HG03025 (cell line): ENCODE measurements around the gene FDPS.

Experiments
- ATAC-seq: cut with Tn5 transposase; IDR thresholded peaks from one replicate; pipeline ENCODE4 v1.9.1; 2021; ENCODE audit warnings: mild to moderate bottlenecking, moderate library complexity; ENCODE audit not compliant: unreplicated experiment, low FRiP score

Gene FDPS

DNA sequence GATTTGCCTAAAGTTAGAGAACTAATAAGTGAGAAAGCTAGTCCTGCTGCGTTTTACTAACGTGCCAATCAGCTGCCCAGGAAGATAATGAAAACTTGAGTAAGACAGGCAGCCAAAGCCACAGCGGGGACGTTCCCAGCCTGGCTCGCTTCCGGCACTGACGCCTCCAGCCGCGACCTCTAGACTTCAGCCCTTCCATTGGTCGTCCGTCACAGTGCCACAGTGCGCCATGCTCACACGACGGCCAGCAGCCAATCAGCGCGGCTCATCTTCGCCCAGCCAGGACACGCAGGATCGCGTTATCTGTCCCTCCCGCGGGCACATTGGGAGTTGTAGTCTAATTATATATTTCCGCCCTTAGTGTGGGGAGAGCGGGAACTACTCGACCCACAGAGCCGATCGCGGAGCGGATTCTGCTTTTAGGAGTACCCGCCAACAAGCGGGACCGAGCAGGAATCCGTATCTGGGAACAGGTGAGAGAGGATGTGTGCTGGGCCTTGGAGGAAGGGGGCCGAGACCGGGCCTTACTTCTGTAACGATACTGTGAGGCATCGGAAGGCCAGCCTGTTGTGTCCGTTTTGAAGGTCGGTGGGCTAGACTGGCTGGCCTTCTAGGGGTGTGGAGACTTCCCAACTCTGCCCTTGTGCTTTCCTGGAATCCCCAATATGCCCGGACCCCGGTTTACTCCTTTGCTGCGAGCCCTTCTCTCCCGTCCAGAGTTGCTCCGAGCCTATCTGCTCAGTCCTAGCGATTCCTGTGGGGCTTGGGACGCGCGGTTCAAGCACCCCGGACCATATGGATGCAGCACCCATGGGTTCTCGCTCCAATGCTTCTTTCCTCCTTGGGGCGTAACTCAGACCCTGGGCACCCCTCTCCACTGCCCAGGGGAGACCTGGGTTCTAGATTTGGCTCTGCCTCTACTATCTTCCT is at the start of gene FDPS:
TSS of gene FDPS (plus strand) at position 374 of the 930 bp plus-strand sequence. CDS start 924 bp downstream, outside the sequence.
- peak; percentile 84 for ATAC-seq

DNA sequence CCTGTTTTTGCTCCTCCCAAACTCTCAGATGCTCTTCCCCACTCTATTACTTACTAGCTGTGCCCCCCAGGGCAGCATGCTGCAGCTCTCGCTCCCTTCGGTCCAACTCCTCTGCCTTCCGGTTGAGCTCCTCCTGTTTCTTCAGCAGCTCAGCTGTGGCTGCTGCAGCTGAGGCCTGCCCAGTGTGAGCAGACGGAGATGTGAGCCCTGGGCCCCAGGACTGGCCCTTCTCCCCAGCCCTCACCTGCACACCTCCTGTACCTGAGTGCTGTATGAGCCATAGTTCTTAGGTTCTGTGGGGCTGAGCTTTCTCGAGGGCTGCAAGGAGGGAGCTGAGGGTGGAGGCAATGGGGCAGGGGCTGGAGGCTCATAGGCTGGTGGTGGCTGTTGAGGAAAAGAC is 48.4 kb upstream of the FDPS start:
- ATAC-seq = no peak

DNA sequence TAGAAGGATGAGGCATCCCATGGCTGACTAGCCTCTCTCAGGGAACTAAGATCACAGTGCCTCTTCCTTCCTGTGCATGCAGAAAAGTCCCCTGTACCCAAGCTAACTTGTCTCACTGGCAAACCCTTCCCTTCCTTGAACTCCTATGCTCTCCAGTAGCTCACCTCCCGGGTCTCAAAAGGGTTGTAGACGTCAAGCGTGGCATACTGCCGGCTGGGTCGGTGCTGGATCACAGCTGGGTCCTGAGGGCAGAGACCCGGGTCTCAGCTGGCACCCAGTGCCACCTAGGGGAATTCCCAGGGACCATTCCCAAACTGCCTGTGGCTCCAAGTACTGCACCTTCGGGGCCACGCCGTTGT is 47.2 kb upstream of the FDPS start:
- ATAC-seq = peak; percentile 3

DNA sequence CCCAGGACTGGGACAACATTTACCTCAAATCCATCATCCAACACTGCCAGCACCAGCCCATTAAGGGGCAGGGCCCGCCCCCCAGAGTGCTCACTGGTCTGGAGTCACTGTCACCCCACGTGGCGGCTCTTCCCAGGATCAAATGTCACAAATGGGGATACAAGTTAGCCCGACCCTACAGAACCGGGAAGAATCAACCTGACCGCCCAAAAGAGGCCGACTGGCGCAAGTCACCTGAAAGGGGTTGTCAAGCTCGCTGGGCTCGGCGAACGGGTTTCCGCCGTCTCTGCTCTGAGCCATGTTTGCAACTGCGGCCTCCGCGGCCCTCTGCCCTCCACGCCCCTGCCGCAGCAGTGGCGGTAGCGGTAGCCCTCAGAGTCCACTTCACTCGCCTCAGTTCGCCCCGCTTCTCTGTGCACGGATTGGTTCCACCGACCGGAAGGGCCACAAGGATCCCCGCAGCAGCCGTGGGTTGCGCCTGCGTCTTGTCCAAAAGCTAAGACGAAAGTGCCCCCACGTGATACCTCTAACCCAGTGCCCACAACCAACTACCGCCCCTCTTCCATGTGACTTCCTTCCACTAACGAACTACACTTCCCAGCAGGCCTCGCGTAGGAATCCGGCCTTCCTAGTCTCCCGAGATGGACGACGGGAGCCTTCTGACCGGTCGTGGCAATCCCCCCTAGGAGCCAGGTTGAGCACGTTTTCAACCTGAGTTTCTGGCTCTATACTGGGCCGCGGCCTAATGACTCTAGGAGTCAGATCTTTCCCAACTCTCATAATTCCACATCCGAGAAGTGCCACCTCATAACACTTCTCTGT is 46.6 kb upstream of the FDPS start, which contains the start of gene SCAMP3:
TSS of gene SCAMP3 (minus strand) at position 509 of the 822 bp plus-strand sequence. CDS start at position 300, 209 bp downstream.
- ATAC-seq = peak; percentile 85

DNA sequence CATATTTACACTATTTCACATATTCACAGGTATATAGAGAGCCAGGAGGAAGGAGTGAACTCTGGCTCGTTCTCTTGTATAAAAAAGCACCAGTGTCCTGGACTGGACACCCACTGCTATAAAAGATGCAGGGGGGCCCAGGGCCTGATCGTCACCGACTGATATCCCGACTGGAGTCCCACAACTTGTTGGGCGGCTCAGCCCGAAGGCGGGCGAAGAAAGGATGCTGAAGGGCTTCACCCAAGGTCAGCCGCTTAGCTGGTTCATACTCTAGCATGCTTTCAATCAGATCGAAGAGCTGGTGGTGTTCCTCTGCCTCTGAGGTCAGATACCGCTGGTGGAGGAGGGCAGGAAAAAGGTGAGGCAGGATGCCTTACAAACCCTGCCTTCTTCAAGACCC is 45.6 kb upstream of the FDPS start:
- ATAC-seq = no peak

DNA sequence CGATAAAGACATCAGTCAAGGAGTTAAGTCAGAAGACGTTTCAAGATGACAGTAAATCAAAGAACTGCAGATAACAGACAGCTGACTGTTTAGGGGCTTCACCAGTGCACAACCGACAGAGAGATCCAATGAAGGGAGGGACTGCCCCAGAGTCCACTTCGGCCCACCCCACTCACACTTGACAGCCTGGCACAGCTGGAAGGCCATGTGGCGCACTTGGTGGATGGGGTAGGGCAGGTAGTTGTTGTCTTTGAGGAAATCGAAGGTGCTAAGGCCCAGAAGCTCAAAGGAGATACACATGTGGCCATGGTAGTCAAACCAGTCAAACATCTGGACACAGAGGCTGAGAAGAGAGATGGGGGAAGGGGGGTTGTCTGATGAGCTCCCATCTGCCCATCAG is 42.1 kb upstream of the FDPS start:
- no peak for ATAC-seq

DNA sequence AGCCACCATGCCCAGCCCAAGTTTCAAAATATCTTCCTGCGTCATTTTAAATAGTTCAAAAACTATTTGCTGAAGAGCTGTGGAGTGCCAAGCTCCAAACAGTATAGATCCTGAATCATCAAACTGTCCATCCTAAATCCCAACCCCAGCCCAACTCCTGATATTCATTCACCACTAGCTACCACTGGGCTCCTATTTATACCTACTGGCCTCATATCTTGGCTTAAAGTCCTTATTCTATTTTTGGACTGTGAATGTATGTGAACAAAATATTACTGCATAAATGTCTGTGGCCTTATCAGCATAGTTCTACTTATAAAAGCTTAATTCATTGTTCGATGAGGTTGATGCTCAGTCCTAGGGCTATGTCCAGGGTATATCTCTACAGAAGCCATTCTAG is 41.3 kb upstream of the FDPS start:
- ATAC-seq = no peak

DNA sequence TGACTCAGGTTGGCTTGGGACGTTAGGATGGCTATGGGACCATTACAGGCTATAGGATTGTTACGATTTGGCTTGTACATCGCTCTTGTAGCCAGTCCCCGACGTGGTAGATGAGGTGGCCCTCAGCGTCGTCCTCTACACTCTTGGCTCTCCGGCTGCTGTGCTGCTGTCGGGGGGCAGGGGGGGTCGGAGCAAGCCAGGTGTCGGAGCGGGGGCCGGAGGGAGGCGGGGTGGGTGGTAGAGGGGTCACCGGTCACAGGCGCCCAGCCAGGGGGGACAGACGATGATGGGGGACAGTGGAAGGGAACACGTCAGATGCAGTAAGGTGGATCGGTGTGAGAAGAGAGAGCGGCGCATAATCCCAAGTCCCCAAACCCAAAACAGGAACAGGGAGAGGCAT is 40.0 kb upstream of the FDPS start:
- no peak for ATAC-seq

DNA sequence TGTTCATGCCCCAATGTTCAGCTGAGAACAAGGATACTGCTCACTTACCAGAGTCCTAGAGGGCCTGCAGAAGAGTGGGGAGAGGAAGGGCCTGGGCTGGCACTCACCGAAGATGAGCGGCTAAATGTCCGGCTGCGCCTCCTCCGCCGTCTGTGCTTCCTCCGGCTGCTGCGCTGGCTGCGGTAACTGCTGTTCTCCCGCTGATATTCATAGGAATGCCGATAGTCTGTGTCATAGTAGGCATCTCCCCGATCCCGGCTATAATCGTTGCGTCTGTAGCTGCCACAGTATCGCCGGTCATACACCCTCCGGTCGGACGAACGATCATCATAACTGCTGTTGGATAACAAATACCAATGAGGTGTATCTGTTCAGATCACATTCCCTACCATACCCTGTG is 39.3 kb upstream of the FDPS start:
- no peak for ATAC-seq

DNA sequence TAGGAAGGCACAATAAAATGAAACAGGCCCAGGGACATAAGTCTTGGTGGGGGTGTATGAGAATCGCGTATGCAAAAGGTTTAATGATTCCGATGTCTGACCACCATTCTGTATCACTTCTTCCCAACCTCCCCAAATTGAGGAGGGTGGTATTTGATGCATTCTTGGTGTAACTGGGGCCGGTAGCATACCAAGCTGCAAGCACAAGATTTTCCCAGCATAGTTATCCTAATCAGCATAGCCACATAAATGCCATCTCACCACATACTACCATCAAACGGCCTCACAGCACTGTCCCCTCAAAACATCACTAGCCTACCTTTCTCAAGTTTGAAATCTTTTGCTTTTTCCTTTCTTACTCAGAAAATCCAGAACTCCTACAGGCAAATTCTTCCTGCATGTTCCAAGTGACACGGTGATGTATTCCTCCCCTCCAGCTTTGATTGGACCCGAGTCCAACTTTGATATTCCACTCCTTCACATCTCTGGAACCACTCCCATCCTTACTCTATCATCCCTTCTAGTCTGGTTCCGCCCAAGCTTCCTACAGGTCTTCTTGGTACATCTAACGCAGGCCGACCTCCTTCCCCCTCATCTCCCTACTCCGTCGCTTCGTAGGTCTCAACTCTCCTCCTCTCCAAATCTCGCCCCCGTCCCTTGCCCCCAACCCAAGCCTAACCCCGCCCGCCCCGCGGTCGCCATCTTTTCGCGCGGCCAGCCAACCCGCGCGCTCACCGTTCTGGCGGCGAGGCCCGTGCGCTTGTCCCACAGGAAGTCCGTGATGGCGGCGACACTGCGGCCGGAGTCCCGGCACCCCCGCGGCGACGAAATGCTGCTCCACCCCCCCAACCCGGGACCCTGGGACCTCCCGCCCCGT is 36.0 kb upstream of the FDPS start:
- ATAC-seq = peak; percentile 27

DNA sequence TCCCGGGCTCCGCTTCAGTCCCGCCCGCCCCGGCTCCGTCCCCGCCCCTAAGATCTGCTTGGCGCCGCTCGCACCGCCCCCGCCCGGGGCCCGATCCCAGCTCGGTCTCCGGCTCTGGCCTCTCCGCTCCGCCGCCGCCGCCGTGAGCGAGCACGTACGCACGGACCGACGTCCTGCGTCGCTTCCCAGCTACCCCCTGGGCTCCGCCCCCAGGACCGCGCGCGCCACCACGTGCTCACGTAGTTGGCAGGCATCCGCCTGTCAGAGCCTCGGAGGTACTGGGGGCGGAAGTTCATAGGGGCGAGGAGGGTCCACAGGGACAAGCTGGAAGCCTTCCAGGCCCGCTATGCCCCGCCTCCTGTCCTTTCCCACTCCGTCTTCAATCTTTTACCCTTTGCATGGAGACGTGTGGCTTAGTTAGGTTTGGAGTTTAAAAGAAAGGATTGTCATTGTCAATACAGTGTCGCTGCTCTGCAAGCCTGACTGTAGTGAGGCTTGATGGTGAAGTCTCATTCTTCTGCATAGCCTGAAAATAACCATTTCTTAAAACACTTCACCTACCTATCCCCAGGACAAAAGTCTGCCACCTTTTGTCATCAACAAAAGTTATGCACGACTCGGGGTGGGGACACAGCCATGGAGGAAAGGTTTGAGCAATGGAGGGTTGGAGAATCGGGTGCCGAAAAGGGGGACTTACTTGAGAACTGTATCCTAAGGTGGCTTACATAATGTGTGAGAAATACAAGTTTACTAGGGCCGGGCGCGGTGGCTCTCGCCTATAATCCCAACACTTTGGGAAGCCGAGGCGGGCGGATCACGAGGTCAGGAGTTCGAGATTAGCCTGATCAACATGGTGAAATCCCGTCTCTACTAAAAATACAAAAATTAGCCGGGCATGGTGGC is 35.1 kb upstream of the FDPS start, which contains the start of gene CLK2:
TSS of gene CLK2 (minus strand) at position 162 of the 903 bp plus-strand sequence. CDS start 2,527 bp downstream, outside the sequence.
- ATAC-seq = peak; percentile 59

DNA sequence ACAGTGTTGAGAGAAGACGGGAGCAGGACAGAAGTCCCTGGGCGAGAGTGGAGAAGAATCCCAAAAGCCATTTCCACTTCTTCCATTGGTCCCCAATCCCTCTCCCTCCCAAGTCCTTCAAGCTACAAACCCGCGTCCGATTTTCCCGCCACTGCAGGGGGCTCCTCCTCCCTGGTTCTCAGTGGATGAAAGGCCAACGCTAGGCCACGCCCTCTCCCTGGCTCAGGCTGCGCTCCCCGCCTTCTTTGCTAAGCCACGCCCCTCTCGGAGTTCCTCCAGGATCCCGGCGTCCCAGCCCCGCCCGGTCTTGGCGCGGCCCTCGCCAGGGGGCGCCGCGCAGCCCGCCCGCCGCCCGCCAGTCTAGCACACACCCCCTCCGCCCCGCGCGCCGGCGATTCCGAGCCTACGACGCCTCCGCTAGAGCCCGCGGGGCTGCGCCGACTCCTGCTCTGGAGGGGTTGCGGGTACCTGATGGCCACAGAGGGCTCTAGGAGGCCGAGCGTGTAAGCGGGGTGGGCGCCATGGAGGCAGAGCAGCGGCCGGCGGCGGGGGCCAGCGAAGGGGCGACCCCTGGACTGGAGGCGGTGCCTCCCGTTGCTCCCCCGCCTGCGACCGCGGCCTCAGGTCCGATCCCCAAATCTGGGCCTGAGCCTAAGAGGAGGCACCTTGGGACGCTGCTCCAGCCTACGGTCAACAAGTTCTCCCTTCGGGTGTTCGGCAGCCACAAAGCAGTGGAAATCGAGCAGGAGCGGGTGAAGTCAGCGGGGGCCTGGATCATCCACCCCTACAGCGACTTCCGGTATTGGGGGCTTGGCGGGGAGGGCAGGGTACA is 31.4 kb upstream of the FDPS start, which contains the start of gene HCN3:
TSS of gene HCN3 (plus strand) at position 394 of the 832 bp plus-strand sequence. CDS start at position 522, 128 bp downstream.
- peak; percentile 71 for ATAC-seq

DNA sequence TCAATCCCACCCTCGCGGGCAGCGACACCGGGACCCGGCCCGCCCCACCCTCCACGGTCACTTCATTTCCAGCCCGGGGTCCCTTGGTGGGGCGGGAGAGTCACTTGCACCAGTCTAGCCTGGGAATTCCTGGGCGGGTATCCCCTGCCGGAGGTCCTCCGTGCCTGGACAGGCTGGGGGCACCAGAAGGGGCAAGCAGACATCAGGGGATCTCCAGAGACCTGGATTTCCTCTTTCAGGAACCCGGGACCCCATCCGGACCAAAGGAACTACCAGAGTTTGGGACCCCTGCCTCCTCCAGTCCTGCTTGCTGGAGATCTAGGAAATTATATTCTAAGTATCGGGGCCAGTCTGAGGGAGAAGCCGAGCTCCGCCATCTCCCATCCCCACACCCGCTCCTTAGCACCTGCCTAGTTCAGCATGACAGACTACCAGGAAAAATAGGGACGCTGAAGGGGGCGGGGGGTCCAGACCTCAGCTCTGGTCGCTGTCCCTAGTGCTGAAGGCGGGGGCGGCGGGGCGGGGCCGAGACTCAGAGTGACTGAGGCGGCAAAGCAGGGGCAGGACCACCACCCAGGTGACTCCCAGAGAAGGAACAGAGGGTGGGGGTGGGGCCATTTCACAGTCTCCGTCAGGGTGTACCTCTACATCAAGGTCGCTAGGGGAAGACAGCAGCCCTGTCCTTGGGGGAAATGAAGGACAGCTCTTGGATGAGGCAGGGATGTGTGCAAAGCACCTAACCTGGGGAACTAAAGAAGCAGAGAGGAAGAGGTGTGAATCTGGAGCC is 30.6 kb upstream of the FDPS start:
- no peak for ATAC-seq

DNA sequence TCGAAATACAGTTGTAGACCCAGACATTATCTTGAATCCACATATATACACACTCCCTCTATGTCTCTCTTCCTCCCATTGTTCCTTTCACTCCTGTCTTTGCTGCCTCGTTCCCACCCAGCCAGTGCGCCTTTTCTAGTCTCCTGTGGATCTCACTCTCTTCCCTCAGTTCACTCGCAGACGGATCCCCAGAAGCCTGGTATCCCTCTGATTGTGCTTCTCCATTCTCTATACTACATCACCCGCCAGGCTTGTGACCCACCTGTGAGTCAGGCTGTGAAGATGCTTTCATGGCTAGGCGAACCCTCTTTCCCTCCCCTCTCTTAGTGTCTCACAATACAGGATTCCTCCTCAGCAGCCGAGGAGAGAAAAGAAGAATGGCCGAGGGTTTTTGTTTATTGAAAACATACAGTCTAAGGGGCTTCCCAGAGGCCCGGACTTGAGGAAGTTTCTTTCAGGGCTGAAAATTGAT is 29.9 kb upstream of the FDPS start:
- ATAC-seq = no peak

DNA sequence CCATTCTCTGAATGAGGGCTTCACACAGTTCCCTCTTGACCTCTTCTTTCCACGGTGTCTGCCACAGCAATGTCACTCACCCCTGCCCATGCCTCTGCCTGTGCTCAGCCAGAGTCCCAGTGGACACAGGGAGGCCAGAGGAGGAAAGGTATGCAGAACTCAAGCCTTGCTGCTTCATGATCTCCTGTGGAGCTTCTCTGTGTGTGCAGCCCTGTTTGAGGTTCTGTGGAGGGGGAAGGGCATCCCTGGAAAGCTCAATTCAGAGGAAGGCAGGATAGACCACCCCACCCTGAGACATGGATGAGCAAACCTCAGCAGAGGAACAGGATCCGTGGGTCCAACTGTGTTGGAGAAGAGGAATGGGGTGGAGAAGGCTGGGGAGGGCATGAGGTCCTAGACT is 29.4 kb upstream of the FDPS start:
- no peak for ATAC-seq

DNA sequence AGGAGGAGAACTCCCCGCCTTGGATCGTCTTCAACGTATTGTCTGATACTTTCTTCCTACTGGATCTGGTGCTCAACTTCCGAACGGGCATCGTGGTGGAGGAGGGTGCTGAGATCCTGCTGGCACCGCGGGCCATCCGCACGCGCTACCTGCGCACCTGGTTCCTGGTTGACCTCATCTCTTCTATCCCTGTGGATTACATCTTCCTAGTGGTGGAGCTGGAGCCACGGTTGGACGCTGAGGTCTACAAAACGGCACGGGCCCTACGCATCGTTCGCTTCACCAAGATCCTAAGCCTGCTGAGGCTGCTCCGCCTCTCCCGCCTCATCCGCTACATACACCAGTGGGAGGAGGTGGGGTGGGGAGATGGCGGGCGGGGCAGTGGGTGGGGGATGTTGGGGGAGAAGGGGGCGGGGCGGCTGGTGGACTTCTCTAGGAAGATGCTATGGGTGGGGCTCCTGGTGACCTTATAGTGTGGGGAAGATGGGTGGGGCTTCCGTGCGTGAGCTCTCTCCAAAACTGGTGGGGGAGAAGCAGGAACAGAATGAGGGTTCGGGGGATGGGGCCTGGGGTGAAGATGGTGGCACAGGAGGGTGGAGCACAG is 26.1 kb upstream of the FDPS start:
- no peak for ATAC-seq

DNA sequence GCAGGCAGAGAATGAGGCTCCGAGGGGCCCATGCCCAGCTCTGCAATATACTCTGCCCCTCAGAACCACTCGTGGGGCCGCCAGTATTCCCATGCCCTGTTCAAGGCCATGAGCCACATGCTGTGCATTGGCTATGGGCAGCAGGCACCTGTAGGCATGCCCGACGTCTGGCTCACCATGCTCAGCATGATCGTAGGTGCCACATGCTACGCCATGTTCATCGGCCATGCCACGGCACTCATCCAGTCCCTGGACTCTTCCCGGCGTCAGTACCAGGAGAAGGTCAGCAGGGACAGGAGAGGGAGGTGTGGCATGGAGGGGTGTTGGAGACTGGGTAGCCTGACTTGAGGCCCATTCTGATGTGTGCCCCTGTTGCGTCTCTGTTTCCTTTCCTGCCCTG is 24.2 kb upstream of the FDPS start:
- ATAC-seq = no peak
